Measurements from ENCODE around the gene SAMD14.

Gene SAMD14

DNA sequence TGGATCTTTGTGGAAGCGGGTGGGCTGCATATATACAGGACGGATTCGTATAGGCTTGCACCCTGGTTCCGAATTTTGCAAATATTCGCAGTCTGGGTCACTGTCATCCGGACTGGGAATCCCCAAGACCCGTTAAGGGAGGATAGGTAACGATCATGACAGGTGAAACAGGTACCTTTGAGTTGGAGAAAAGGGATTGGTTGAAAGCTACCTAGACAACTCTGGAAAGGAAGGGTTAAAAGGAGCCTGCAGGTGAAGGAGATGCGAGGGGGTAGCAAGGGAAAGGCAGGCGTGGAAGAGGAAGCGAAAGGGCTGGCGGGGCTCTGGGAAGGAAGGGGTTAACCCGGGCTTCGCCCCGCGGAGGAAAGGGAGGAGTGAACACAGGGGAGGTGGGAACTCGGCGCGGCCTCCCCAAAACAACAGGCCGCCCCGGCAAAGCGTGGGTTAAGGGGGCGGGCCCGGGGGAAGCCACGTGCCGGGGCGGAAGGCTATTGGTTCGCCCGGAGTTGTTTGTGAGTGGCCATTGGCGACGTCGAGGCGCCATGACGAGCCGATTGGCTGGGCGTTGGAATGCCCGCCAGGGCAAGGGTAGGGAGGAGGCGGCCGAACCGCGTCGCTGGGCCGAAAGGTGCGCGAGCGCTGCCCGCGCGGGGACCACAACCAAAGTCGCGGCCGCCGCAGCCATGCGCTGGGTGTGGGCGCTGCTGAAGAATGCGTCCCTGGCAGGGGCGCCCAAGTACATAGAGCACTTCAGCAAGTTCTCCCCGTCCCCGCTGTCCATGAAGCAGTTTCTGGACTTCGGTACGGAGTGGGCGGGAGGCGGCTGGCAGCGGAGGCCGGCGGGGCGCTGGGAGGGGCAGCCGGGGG, 35.0 kb downstream of the SAMD14 start, which contains the start of gene PDK2:
Gene PDK2, plus strand, starts transcription at position 599 of the 867 bp plus-strand sequence. Its CDS starts 85 bp downstream, at position 684.
- peak; percentile 97 for DNase-seq

DNA sequence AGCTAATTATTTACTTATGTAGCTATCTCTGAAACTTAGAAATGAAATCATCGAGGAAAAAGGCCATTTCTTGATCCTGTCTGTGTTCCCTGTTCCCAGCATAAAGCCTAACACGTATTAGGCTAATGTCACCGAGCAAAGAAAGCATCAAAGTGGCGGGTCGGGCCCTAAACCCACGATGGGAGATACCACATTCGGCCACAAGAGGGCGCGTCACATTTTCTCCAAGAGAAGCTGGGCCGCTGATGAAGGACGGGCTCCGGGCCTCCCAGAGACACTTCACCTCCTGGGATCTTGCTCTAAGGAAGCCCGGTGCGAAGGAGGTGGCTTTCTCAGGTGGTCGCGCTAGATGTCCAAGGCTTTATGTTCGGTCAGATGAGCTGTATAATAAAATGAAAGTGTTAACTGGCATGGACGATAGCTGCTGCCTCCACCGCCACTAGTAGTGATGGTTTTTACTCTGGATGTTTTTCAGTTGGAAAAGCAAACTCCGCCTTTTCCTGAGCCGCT, 35.7 kb downstream of the SAMD14 start:
- DNase-seq, result peak; percentile 89 to 95 (median 93)

DNA sequence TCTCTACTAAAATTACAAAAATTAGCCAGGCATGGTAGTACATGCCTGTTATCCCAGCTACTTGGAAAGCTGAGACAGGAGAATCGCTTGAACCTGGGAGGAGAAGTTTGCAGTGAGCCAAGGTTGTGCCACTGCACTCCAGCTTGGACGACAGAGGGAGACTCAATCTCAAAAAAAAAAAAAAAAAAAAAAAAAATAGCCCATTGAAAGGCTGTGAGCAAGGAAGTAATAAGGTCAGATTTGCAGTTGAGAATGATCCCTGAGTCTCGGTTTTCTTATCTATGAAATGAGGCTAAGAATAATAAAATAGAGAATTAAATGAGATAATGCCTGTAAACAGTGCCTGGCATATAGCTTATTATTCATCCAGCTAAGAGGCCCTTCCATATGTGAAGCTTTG, 36.2 kb downstream of the SAMD14 start:
- no peak for DNase-seq

DNA sequence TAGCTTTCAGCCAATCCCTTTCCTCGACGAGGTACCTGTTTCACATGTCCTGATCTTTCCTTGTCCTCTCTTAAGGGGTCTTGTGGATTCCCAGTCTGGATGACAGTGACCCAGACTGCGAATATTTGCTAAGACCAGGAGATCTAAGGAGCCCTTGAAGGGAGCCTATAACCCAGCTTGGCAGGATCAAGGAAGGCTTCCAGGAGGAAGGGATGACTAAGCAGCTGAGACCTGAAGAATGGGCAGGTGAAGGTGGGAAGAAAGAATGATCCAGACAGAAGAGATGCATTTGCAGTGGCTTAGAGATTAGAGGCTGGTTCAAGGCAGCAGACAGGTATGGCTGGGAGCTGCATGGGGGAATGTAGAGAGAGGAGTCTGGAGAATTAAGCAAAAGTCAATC, 36.7 kb downstream of the SAMD14 start:
- DNase-seq, result no peak

DNA sequence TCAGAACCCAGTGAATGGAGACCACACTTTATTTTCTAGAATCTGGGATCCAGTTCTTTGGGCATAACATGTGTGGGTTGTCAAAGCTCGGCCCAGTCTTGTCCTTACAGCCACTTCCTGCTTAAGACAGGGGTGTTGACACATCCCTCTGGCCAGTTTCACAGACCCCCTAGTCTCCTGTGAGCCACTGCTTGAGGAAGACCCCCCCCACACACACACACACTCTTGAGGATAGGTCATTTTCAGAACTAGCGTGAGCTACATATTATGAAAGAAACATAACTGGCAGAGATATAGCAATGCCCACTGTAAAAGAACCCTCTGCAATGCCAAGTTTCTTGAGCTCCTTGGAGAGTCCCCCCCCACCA, 38.1 kb downstream of the SAMD14 start:
- DNase-seq, result no peak

DNA sequence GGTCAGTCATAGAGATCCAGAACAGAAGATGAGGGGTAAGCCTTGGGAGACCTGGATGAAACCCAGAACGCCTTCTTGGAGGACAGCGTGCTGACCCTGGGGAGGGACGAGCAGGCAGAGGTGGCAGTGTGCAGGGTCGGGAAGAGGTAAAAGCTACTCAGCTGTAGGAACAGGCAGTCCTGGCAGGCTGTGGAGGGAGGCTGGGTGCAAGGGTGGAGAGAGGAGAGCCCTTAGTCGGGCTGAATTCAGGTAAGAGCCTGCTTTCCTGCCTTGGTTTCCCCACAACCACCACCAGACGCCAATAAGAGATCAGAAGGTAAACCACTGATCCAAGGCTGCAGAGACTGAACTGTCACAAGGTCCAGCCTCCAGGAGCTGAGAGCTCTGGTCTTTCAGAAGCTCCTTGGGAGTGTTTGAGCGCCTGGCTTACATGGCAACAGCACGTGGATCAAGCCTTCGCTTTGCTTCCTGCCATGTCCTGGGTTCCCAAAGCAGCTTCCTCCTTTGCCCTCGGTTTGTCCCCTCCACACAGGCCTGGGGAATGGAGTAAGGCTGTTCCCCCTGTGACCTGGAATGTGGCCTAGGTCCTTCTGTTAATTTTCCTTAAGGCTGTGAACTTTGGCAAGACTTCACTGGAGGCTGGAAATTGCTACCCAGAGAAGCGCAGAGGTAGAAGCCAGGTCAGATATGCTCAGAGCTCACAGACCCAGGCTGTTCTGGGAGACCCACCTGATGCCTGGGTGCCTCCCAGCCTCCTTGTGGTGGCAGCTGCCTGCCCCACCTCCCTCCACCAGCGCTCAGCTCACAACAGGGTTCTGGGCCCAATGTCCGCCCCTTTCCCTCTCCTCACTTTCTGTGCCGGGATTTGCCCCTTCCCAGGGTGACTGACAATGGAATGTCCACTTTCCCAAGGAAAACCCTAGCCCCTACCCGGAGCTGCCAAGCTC, 38.7 kb downstream of the SAMD14 start:
- peak in 1 of 4 experiments; percentile 17 for DNase-seq

DNA sequence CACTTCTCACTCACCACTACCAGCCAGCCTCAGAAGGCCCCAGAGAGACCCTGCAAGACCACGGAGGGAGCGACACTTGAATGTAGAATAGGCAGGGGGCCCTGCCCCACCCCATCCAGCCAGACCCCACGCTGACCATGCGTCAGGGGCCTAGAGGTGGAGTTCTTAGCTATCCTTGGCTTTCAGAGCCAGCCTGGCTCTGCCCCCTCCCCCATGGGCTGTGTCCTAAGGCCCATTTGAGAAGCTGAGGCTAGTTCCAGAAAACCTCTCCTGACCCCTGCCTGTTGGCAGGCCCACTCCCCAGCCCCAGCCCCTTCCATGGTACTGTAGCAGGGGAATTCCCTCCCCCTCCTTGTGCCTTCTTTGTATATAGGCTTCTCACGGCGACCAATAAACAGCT, 39.9 kb downstream of the SAMD14 start:
- no peak for DNase-seq

DNA sequence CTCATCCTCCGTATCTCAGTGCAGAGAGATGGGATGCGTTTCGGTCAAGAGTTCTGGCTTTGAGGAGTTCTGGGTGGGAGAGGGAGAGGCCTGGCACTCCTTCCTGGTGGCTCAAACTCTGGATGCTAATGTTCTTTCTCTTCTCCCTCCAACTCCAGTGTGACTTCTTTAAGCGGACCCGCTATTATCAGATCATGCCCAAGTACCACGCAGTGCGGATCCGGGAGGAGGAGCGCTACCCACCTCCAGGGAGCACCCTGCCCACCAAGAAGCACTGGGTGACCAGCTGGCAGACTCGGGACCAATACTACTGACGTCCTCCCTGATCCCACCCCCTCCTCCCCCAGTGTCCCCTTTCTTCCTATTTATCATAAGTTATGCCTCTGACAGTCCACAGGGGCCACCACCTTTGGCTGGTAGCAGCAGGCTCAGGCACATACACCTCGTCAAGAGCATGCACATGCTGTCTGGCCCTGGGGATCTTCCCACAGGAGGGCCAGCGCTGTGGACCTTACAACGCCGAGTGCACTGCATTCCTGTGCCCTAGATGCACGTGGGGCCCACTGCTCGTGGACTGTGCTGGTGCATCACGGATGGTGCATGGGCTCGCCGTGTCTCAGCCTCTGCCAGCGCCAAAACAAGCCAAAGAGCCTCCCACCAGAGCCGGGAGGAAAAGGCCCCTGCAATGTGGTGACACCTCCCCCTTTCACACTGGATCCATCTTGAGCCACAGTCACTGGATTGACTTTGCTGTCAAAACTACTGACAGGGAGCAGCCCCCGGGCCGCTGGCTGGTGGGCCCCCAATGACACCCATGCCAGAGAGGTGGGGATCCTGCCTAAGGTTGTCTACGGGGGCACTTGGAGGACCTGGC, 40.8 kb downstream of the SAMD14 start:
- no peak for DNase-seq

DNA sequence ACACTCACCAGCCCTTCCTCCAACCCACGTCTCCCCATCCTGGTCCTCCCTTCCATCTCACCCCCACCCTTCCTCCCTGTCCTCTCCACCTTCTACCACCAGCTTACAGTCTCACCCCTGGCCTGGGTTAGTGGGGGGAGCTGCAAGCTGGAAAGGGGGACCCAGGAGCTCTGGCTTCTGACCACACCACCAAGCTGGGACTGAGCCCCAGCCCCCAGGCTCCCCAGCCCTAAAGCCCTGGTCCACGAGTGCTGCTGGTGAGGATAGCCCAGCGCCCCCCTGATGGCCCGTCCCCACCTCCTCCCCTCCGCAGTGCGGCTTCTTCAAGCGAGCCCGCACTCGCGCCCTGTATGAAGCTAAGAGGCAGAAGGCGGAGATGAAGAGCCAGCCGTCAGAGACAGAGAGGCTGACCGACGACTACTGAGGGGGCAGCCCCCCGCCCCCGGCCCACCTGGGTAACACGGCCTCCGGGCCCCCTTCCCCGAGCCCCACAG, 42.0 kb downstream of the SAMD14 start:
- no peak for DNase-seq

DNA sequence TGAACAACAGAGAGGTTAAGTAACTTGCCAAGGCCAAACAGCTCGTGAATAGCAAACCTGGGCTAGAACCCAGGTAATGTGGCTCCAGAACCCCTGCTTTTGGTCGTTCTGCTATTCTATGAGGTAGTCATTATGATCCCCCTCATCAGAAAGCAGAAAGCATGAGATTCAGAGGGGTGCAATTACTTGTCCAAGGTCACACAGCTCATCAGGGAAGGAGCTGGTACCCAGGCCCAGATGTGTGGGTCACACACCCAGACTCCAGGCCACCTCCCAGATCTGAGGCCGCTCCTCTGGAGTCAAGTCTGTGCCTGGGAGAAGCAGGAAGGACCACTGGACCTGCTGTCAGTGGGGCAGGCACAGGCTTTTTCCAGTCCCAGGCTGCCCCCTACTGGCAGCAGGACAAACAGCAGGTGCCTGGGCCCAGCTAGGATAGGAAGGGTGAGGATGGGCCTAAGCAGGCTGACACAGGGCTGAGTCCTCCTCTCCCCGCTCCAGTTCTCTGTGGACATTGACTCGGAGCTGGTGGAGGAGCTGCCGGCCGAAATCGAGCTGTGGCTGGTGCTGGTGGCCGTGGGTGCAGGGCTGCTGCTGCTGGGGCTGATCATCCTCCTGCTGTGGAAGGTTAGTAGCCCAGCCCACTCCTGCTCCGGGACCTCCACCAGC, 42.6 kb downstream of the SAMD14 start:
- DNase-seq, result peak; percentile 80 to 86 (median 82)

DNA sequence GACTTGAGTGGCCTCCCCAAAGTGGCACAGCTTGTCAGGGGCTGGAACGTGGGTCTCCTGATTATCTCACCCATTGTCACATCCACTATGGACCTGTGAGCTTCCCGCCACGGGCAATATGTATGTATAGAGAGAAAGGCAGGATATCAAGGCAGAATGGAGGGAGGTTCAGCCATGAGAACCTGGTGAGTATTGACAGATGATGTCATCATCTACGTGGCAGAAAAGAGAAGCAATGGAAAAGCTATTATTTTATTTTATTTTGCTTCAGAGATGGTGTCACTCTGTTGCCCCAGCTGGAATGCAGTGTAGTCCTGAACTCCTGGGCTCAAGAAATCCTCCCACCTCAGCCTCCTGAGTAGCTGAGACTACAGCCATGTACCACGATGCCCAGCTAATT, 48.2 kb downstream of the SAMD14 start:
- no peak for DNase-seq

DNA sequence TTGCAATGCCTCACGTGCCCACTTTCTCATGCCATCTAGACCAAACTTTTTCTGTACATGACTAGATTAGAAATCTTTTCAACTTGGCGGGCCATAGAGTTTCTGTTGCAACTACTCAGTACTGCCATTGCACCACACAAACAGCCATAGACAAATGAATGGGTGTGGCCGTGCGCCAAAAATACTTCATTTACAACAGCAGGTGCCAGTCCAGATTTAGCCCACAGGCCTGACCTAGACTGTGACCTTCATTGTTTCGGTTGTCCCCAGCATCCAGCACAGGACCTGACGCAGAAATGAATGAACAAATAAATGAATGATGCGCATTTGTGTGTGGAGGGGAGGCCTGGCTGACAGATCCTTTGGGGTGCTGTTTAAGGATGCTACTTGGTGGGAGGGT, 49.1 kb downstream of the SAMD14 start:
- no peak for DNase-seq

DNA sequence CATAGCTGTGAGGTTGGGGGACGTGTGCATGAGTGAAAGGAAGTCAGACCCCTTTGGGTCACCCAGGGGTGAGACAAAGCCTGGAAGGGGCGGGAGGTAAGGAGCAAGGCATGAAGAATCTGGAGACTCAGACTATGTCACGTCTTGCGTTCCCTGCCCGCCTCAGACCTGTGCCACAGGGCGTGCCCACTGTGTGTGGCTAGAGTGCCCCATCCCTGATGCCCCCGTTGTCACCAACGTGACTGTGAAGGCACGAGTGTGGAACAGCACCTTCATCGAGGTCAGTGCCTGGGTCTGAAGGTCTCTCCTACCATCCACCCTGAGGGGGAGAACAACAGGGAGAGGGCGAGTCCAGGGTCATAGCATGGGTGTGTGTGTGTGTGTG, 49.9 kb downstream of the SAMD14 start:
- no peak for DNase-seq

DNA sequence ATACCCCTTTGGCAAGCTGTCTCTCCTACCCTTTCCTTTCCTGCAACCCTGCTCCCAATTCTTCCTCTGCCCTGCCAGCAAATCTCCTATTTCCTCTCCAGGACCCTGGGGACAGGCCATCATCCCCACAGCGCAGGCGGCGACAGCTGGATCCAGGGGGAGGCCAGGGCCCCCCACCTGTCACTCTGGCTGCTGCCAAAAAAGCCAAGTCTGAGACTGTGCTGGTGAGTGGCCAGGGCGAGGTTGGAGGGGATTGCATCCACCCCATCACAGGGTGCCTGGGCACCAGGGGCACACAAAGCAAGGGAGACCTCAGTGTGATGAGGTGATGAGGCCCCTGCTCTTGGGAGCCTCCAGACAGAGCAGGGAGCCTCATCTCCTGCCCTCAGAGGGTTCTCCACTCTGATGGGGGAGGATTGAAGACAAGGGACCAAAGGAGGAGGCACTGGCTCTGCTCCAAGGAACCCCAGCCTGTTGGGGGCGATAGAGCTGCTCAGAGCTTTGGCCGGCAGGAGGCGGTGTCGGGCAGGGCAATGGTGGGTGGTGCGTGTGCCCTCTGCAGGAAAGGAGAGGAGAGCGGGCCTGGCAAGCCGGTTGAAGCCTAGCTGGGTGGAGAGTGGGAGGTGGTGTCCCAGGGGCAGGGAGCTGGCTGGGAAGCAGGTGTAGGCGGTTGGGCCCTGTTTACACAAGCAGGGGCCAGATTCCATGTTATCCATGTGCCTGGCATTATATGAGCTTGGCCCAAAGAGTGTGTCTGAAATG, 50.4 kb downstream of the SAMD14 start:
- peak; percentile 31 to 63 (median 43) for DNase-seq

DNA sequence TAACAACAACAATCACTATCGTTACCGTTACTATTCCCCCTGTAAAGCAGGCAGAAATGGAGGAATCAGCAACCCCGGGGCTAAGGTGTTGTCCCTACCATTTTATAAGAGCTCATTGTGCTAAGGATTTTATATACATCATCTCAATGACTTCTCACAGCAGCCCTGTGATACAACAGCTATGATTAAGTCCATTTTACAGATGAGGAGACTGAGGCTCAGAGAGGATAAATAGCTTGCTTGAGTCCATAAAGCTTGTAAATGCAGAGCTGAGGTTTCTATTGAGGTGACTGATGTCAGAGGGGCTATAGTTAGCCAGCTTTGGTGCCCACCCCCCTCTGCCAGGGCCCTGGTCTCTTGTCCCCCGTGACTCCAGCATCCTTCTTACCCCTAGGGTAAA, 51.5 kb downstream of the SAMD14 start:
- no peak for DNase-seq

DNA sequence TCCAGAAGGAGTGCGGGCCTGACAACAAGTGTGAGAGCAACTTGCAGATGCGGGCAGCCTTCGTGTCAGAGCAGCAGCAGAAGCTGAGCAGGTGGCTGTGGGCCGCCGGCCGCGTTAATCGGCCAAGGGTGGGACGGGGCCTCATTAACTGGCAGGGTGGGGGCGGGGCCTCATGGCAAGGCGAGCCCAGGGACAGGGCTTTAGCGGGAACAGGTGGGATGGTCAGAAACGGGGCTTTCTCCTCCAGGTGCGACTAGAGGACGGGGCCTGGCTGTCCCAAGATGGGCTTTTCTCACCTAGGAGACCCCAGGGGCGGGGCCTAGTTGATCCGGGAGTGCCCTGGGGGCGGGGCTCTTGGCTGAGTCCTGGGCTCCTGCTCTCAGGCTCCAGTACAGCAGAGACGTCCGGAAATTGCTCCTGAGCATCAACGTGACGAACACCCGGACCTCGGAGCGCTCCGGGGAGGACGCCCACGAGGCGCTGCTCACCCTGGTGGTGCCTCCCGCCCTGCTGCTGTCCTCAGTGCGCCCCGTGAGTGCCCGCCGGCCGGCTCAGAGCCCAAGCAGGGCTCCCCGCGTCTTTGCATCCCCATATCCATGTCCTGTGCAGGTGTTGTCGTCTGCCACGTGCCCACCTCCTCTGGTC, 53.2 kb downstream of the SAMD14 start:
- no peak for DNase-seq

DNA sequence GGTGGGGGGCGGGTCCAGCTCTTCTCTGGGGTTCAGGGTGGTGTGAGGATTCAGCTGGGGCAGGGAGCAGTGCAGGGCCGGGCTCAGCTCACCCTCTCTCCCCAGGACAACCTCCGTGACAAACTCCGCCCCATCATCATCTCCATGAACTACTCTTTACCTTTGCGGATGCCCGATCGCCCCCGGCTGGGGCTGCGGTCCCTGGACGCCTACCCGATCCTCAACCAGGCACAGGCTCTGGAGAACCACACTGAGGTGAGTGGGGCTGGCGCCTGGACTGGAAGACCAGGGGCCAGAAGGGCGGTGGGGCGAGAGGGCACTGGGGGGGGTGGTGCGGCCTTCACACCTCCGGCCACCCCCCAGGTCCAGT, 53.8 kb downstream of the SAMD14 start:
- DNase-seq, result no peak

DNA sequence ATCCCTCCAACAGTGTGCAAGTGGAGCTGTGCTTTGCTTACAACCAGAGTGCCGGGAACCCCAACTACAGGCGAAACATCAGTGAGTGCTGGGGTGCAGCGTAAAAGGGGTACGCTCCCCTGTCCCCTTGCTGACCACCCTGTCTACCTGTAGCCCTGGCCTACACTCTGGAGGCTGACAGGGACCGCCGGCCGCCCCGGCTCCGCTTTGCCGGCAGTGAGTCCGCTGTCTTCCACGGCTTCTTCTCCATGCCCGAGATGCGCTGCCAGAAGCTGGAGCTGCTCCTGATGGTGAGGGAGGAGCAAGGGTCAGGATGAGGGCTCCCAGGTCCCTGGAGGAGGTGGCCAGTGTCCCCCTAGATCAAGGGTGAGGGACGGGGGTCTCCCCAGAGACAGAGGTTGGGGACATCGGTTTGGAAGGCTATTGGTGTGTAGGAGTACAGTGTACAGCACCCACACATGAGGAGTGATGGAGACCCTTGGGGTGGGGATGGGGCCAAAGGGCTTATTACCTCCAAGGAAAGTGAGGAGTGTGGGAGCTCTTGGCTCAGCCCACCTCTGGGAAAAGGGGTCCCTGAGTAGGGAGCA, 54.4 kb downstream of the SAMD14 start:
- no peak for DNase-seq

DNA sequence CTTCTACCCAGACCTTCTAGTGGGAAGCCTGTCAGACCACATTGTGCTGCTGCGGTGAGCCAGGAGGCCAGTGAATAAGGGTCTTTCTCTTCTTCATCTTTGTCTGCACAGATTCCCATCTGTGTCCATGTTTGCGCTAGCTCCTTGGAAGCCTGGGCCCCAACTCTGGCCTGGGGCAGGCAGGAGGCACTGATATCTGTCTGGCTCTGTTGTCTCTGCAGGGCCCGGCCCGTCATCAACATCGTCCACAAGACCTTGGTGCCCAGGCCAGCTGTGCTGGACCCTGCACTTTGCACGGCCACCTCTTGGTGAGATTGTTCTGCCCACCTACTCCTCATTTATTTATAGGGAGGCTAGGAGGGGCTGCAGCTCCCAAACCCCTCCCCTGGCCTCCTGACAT, 55.7 kb downstream of the SAMD14 start:
- no peak for DNase-seq

DNA sequence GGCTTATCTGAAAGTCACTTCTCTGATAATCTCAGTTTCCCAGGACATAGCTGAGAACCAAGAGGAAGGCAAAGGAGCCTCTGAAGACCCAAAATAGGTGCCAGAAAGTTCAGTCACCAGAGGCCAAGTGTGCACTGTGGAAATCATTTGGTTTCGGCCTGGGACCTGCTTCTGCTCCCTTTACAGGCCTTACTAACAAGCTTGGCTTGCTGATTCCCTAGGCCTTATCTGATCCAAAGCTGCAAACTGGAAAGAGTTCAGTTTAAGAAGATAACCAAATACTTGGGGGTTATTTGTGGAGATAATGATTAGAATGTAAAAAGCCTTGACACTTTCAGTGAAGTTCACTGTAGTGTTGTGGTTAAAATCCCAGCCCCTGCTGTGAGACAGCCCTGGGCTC, 57.0 kb downstream of the SAMD14 start:
- no peak for DNase-seq

All from suppressor macrophage (primary cell).